ENCODE results near the gene DUSP1.

The DUSP1 gene

GRCh38 chr5:172756764-172757393, 14.1 kb downstream of the DUSP1 start:
- TF ChIP-seq CTCF (IDR thresholded peaks at IDR 0.05; ENCODE audit: control insufficient read depth, insufficient read depth, low read depth, low read length, missing control alignments) = no peak

GRCh38 chr5:172754596-172755356, 16.2 kb downstream of the DUSP1 start:
- TF ChIP-seq CTCF (IDR thresholded peaks at IDR 0.05; ENCODE audit: control insufficient read depth, insufficient read depth, low read depth, low read length, missing control alignments) = no peak
- no peak for DNase-seq (ENCODE audit: low read depth)
- H3K4me3 ChIP-seq (ENCODE audit: control insufficient read depth, low read depth, low read length) = no peak overlapping the region

More at GRCh38 chr5:172756764-172757393, 14.1 kb downstream of the DUSP1 start:
- DNase-seq (ENCODE audit: low read depth) = no peak
- H3K4me3 ChIP-seq (ENCODE audit: control insufficient read depth, low read depth, low read length) = no peak overlapping the region

DNA sequence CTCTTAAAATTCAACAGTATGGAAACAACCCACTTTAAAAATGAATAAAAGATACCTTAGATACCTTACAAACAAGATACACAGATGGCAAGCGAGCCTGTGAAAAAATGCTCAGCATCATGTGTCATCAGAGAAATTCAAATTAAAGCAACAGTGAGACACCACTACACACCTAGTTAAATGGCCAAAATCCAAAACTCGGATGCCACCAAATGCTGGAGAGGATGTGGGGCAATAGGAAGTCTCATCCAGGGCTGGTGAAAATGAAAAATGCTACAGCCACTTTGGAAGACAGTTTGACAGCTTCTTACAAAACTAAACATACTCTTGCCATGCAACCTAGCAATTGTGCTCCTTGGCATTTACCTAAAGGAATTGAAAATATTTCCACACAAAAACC, 17.9 kb downstream of the DUSP1 start:
- H3K4me3 ChIP-seq (ENCODE audit: control insufficient read depth, low read depth, low read length) = no peak overlapping the region
- DNase-seq (ENCODE audit: low read depth) = no peak
- TF ChIP-seq CTCF (IDR thresholded peaks at IDR 0.05; ENCODE audit: control insufficient read depth, insufficient read depth, low read depth, low read length, missing control alignments) = no peak

DNA sequence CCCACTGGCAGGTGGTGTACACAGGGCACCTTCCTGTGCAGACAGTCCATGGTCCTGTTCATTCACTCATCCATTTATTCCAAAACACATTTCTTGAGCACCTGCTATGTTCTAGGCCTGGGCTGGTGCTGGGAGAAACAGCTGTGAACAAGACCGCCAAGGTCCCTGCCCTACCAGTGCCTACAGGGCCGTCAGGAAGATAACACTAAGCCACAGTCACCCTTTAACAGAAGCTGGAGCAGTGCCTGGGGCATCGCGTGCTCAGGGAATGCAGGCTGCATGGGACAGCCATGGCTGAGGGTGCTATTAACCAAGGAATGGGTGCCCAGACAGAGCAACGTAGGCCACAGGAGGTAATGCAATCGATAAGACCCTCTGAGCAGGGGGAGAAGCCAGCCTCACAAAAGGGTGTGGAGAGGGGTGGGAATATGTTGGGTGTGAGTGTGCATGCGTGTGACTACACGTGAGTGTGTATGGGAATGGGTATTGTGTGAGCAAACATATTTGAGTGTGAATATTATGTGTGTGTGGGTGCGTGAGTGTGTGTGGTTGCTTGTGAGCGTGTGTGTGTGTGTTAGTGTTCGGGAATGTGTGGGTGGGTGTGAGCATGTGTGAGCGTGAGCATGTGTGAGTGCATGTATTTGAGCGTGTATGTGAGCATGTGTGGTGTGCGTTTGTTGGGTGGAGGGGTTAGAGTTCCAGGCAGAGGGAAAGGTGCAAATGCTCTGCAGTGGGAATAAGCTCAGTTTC, 19.1 kb downstream of the DUSP1 start:
- TF ChIP-seq CTCF (IDR thresholded peaks at IDR 0.05; ENCODE audit: control insufficient read depth, insufficient read depth, low read depth, low read length, missing control alignments) = no peak
- H3K4me3 ChIP-seq (ENCODE audit: control insufficient read depth, low read depth, low read length) = no peak overlapping the region
- no peak for DNase-seq (ENCODE audit: low read depth)

GRCh38 chr5:172749881-172750633, 20.9 kb downstream of the DUSP1 start:
- no peak for TF ChIP-seq CTCF (IDR thresholded peaks at IDR 0.05; ENCODE audit: control insufficient read depth, insufficient read depth, low read depth, low read length, missing control alignments)
- no peak overlapping the region for H3K4me3 ChIP-seq (ENCODE audit: control insufficient read depth, low read depth, low read length)
- DNase-seq (ENCODE audit: low read depth) = no peak

GRCh38 chr5:172749076-172749475, 21.9 kb downstream of the DUSP1 start:
- no peak overlapping the region for H3K4me3 ChIP-seq (ENCODE audit: control insufficient read depth, low read depth, low read length)
- DNase-seq (ENCODE audit: low read depth) = no peak

More at GRCh38 chr5:172749076-172749475, 21.9 kb downstream of the DUSP1 start:
- TF ChIP-seq CTCF (IDR thresholded peaks at IDR 0.05; ENCODE audit: control insufficient read depth, insufficient read depth, low read depth, low read length, missing control alignments) = no peak
